ENCODE results near the gene TRIM54. TPM values are rescaled to one million over a fixed set of nuclear protein-coding genes. Genes with fewer than 3 reads are reported as not detected.

Gene TRIM54
- total RNA-seq, 2 donors from 2014 or later: 97.2 to 136 TPM

GRCh38 chr2:27238976-27239375 lies 43.3 kb upstream of the TRIM54 start:
- no peak for DNase-seq (ENCODE audit: low spot score)
- TF ChIP-seq CTCF (IDR thresholded peaks at IDR 0.05): no peak
- peaks cover 87% of the 10 kb centered on the region for H3K36me3 ChIP-seq

GRCh38 chr2:27240406-27240805 lies 41.8 kb upstream of the TRIM54 start:
- Histone ChIP-seq H3K27ac (no peak overlapping the region), H3K4me3 (no peak overlapping the region), H3K27me3 (no peaks in the 10 kb centered on the region), H3K9me3 (no peaks in the 10 kb centered on the region), H3K4me1 (peaks cover 0 to 12% of the 10 kb centered on the region in 2 donors), H3K36me3 (peaks cover 73% of the 10 kb centered on the region)
- no peak for DNase-seq (ENCODE audit: low spot score)
- TF ChIP-seq CTCF (IDR thresholded peaks at IDR 0.05): no peak

More at GRCh38 chr2:27238976-27239375, 43.3 kb upstream of the TRIM54 start:
- Histone ChIP-seq H3K27ac (no peak overlapping the region), H3K4me1 (peaks cover 0 to 6% of the 10 kb centered on the region in 2 donors), H3K27me3 (no peaks in the 10 kb centered on the region), H3K9me3 (no peaks in the 10 kb centered on the region), H3K4me3 (no peak overlapping the region)

GRCh38 chr2:27241761-27242613 lies 40.2 kb upstream of the TRIM54 start:
- TF ChIP-seq CTCF (IDR thresholded peaks at IDR 0.05): no peak
- Histone ChIP-seq H3K4me1 (peaks cover 0 to 19% of the 10 kb centered on the region in 2 donors), H3K27ac (no peak overlapping the region), H3K9me3 (no peaks in the 10 kb centered on the region), H3K27me3 (no peaks in the 10 kb centered on the region), H3K4me3 (no peak overlapping the region), H3K36me3 (peaks cover 58% of the 10 kb centered on the region)
- no peak for DNase-seq (ENCODE audit: low spot score)

- Histone ChIP-seq H3K4me1 (peaks cover 0 to 19% of the 10 kb centered on the region in 2 donors), H3K4me3 (no peak overlapping the region), H3K9me3 (no peaks in the 10 kb centered on the region), H3K36me3 (peaks cover 52% of the 10 kb centered on the region), H3K27me3 (no peaks in the 10 kb centered on the region), H3K27ac (peak overlapping the region; percentile 36 to 80)
- no peak for DNase-seq (ENCODE audit: low spot score)
- TF ChIP-seq CTCF (IDR thresholded peaks at IDR 0.05): no peak
Measured at GRCh38 chr2:27242614-27242951, 39.6 kb upstream of the TRIM54 start.

GRCh38 chr2:27243391-27244130 lies 38.7 kb upstream of the TRIM54 start:
- Histone ChIP-seq H3K36me3 (peaks cover 43% of the 10 kb centered on the region), H3K27ac (peak overlapping the region; percentile 36 to 80), H3K9me3 (no peaks in the 10 kb centered on the region), H3K4me1 (peaks cover 0 to 19% of the 10 kb centered on the region in 2 donors), H3K27me3 (no peaks in the 10 kb centered on the region), H3K4me3 (no peak overlapping the region)
- no peak for TF ChIP-seq CTCF (IDR thresholded peaks at IDR 0.05)
- no peak for DNase-seq (ENCODE audit: low spot score)
